Small intestine (tissue), 7 donors: ENCODE data around the gene PARS2. TPM values are rescaled to one million over a fixed set of nuclear protein-coding genes. Genes with fewer than 3 reads are reported as not detected.

Experiments
- DNase-seq, 2 donors: peaks; one replicate each; pipeline versions ENCODE4 v3.0.0 to v3.0.0-alpha.2; 2013
- FAIRE-seq: peaks from 2 replicates; lab custom pipeline; 2012; peaks lifted over from hg19 to GRCh38; lab: Jason Lieb, UNC
- H3K27ac ChIP-seq, 3 donors: one replicate each; pipeline ENCODE4 v1.5.1; 2013; ENCODE audit warnings: low read length in 2 of 3, mild to moderate bottlenecking in 2 of 3, control low read depth in 1 of 3, inconsistent platforms in 1 of 3, low read depth in 1 of 3, moderate library complexity in 1 of 3
- H3K27me3 ChIP-seq, 3 donors: one replicate each; pipeline ENCODE4 v1.6.1; 2013; ENCODE audit warnings: low read length in 3 of 3, inconsistent platforms in 1 of 3; ENCODE audit not compliant: control insufficient read depth in 3 of 3, insufficient read depth in 3 of 3
- H3K36me3 ChIP-seq, 3 donors: one replicate each; pipeline ENCODE4 v1.6.1; 2013; ENCODE audit warnings: low read length in 3 of 3, inconsistent platforms in 1 of 3, low read depth in 1 of 3, mild to moderate bottlenecking in 1 of 3, moderate library complexity in 1 of 3; ENCODE audit not compliant: control insufficient read depth in 3 of 3, insufficient read depth in 2 of 3
- H3K4me1 ChIP-seq, 3 donors: one replicate each; pipeline ENCODE4 v1.6.1; 2013; ENCODE audit warnings: low read length in 2 of 3, inconsistent platforms in 1 of 3, low read depth in 1 of 3, mild to moderate bottlenecking in 1 of 3, moderate library complexity in 1 of 3; ENCODE audit not compliant: control insufficient read depth in 3 of 3, insufficient read depth in 2 of 3
- H3K4me3 ChIP-seq, 3 donors: one replicate each; pipeline ENCODE4 v1.5.1; 2013; ENCODE audit warnings: low read length in 3 of 3, control low read depth in 1 of 3, inconsistent platforms in 1 of 3, low read depth in 1 of 3, mild to moderate bottlenecking in 1 of 3, moderate library complexity in 1 of 3
- H3K9me3 ChIP-seq, 2 donors: one replicate each; pipeline ENCODE4 v1.6.1; 2013; ENCODE audit warnings: low read depth in 1 of 2, low read length in 1 of 2; ENCODE audit not compliant: control insufficient read depth in 2 of 2, insufficient read depth in 1 of 2
- WGBS, 3 donors: extraction: QIAGEN DNeasy Blood & Tissue Kit; methylation state at CpG; one replicate each; pipeline ENCODE4 v1.1.7; 2013; 5-methylcytosine and 5-hydroxymethylcytosine counted together
- polyA plus RNA-seq, 4 donors: library from polyadenylated mRNA; stranded (reverse) in 3 of 4; unstranded in 1 of 4; fragments of 200-250 nt in 3 of 4; fragments of 120-200 nt in 1 of 4; gene quantifications; one replicate each; pipeline versions ENCODE4 v1.2.1 to v1.2.3, GENCODE V29; 2013
- donor health status: healthy with polysubstance abuse.
- donor health status: control.
- donor health status: control.
- donor health status: Bipolar disorder and iron deficiency.
- donor health status: healthy.

Gene PARS2
- polyA plus RNA-seq, 4 donors, result 2.5 to 8.3 (median 3.9) TPM

GRCh38 chr1:54796902-54797301, 32.6 kb upstream of the PARS2 start:
- H3K4me1 ChIP-seq, result peaks cover 5 to 76% (median 17%) of the 10 kb centered on the region in 3 donors
- DNase-seq (no peak), FAIRE-seq (no peak)
- no peak overlapping the region for H3K4me3 ChIP-seq
- H3K27me3 ChIP-seq, result peaks cover 0 to 1% (median 0%) of the 10 kb centered on the region in 3 donors
- H3K27ac ChIP-seq, result peak overlapping the region; percentile 58 to 95 (median 70)
- H3K9me3 ChIP-seq, result peaks cover 0 to 4% of the 10 kb centered on the region in 2 donors
- peaks cover 0 to 47% (median 0%) of the 10 kb centered on the region in 3 donors for H3K36me3 ChIP-seq
- 85 to 89% (median 89%) methylated on average over 2 of the region's 2 CpGs for WGBS, 3 donors

- WGBS, 3 donors, result 73 to 82% (median 75%) methylated on average over 18 of the region's 18 CpGs
- Histone ChIP-seq H3K27me3 (no peaks in the 10 kb centered on the region), H3K36me3 (peaks cover 0 to 55% (median 0%) of the 10 kb centered on the region in 3 donors), H3K4me3 (no peak overlapping the region), H3K27ac (peak overlapping the region; percentile 95), H3K9me3 (peaks cover 0 to 6% of the 10 kb centered on the region in 2 donors), H3K4me1 (peaks cover 5 to 73% (median 17%) of the 10 kb centered on the region in 3 donors)
- DNase-seq (peak; percentile 65 to 73), FAIRE-seq (no peak)
These were observed 31.6 kb upstream of the PARS2 start for GRCh38 chr1:54795841-54796468.

GRCh38 chr1:54795356-54795665, 31.0 kb upstream of the PARS2 start:
- H3K4me1 ChIP-seq, result peaks cover 5 to 73% (median 17%) of the 10 kb centered on the region in 3 donors
- H3K27me3 ChIP-seq, result no peaks in the 10 kb centered on the region
- WGBS, 3 donors, result 63 to 83% (median 71%) methylated on average over 4 of the region's 4 CpGs
- DNase-seq, result no peak
- peaks cover 0 to 6% of the 10 kb centered on the region in 2 donors for H3K9me3 ChIP-seq
- H3K4me3 ChIP-seq, result no peak overlapping the region
- H3K36me3 ChIP-seq, result peaks cover 0 to 58% (median 0%) of the 10 kb centered on the region in 3 donors
- H3K27ac ChIP-seq, result peak overlapping the region; percentile 95
- FAIRE-seq, result no peak

GRCh38 chr1:54794451-54795355, 30.4 kb upstream of the PARS2 start:
- Histone ChIP-seq H3K36me3 (peaks cover 0 to 65% (median 2%) of the 10 kb centered on the region in 3 donors), H3K27me3 (no peaks in the 10 kb centered on the region), H3K27ac (peak overlapping the region; percentile 95), H3K9me3 (peaks cover 0 to 6% of the 10 kb centered on the region in 2 donors), H3K4me3 (no peak overlapping the region), H3K4me1 (peaks cover 5 to 73% (median 17%) of the 10 kb centered on the region in 3 donors)
- WGBS, 3 donors, result 25 to 61% (median 41%) methylated on average over 4 of the region's 4 CpGs
- FAIRE-seq, result no peak
- peak; percentile 92 to 93 for DNase-seq

- H3K27me3 ChIP-seq, result no peaks in the 10 kb centered on the region
- H3K4me3 ChIP-seq, result no peak overlapping the region
- peaks cover 0 to 73% (median 2%) of the 10 kb centered on the region in 3 donors for H3K36me3 ChIP-seq
- peaks cover 0 to 6% of the 10 kb centered on the region in 2 donors for H3K9me3 ChIP-seq
- DNase-seq (no peak), FAIRE-seq (no peak)
- WGBS, 3 donors, result 69 to 88% (median 84%) methylated on average over 7 of the region's 7 CpGs
- peak overlapping the region in 1 of 3 donors; percentile 95 for H3K27ac ChIP-seq
- H3K4me1 ChIP-seq, result peaks cover 5 to 55% (median 14%) of the 10 kb centered on the region in 3 donors
These were observed 28.5 kb upstream of the PARS2 start for GRCh38 chr1:54792686-54793282.

- H3K9me3 ChIP-seq, result peaks cover 0 to 6% of the 10 kb centered on the region in 2 donors
- 86 to 96% (median 95%) methylated on average over 13 of the region's 13 CpGs for WGBS, 3 donors
- H3K27ac ChIP-seq, result no peak overlapping the region
- DNase-seq (peak; percentile 54 to 66), FAIRE-seq (no peak)
- peaks cover 0 to 80% (median 9%) of the 10 kb centered on the region in 3 donors for H3K36me3 ChIP-seq
- peaks cover 5 to 47% (median 12%) of the 10 kb centered on the region in 3 donors for H3K4me1 ChIP-seq
- H3K4me3 ChIP-seq, result no peak overlapping the region
- H3K27me3 ChIP-seq, result no peaks in the 10 kb centered on the region
These were observed 27.7 kb upstream of the PARS2 start for GRCh38 chr1:54791880-54792522.

GRCh38 chr1:54788459-54788858, 24.1 kb upstream of the PARS2 start:
- no peak for DNase-seq
- no peak for FAIRE-seq
- Histone ChIP-seq H3K27me3 (no peaks in the 10 kb centered on the region), H3K9me3 (peaks cover 0 to 6% of the 10 kb centered on the region in 2 donors), H3K4me1 (peaks cover 0 to 12% (median 0%) of the 10 kb centered on the region in 3 donors), H3K4me3 (no peak overlapping the region), H3K36me3 (peaks cover 3 to 87% (median 18%) of the 10 kb centered on the region in 3 donors), H3K27ac (no peak overlapping the region)
- WGBS, 3 donors, result 62 to 85% (median 81%) methylated on average over 5 of the region's 5 CpGs
